T-helper 9 cell (primary cell): ENCODE results near the gene HACD2.

Source experiments
- DNase-seq: peaks from one replicate; pipeline ENCODE4 v3.0.0-alpha.2; 2020

The HACD2 gene

GRCh38 chr3:123568875-123569274, 16.0 kb downstream of the HACD2 start:
- no peak for DNase-seq

GRCh38 chr3:123568034-123568433, 16.8 kb downstream of the HACD2 start:
- no peak for DNase-seq

DNA sequence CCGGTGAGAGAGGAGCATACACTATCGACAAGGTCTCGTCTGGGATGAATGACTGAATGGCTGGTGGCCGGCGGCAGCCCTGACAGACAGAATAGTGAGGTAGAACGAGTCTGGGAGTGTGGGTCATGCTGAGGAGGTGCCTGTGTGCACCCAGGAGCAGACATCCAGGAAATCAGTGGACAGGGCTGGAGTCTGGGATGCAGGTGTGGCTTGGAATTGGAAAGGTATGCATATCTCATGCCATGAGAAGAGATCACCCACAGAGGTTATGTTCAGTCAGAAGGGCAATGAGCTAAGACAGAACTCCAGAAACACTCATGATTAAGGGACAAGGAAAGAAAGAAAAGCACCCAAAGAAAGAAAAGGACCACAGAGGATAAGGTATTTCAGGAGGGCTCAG, 20.8 kb downstream of the HACD2 start:
- DNase-seq: no peak

DNA sequence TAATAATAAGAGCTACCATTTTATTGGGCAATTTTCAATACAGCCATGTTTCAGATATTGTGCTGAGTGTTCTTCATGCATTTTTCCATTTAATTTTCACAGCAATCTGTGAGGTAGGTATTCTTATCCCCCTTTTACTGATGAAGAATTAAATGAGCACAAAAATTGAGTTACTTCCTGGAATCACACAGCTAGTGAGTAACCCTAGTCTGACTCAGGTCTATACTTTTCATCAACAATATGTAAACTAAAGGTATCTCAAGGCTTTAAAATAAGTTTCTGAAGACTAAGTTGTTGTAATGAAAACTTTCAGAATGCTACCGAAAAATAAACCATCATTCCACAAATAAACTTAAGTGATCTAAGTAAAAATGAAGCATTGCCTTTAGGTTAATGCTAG, 22.3 kb downstream of the HACD2 start:
- no peak for DNase-seq

DNA sequence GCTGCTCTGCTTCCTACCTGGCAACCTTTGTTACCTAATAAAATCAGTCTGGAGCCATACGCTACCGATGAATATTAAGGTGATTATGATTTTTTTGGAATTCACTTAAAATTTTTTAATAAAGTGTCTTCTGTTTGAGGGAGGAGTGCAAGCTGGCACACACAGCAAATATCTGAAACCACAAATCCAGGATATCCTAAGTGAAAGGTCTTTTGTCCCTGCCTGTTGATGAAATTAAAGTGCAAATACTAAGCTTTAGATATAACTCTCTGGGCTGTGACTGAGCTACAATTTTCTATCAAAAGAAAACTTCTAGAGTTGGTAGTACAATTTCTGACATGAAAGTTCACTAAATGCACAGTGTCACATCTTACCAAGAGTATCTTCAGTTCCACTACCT, 23.7 kb downstream of the HACD2 start:
- DNase-seq: no peak

DNA sequence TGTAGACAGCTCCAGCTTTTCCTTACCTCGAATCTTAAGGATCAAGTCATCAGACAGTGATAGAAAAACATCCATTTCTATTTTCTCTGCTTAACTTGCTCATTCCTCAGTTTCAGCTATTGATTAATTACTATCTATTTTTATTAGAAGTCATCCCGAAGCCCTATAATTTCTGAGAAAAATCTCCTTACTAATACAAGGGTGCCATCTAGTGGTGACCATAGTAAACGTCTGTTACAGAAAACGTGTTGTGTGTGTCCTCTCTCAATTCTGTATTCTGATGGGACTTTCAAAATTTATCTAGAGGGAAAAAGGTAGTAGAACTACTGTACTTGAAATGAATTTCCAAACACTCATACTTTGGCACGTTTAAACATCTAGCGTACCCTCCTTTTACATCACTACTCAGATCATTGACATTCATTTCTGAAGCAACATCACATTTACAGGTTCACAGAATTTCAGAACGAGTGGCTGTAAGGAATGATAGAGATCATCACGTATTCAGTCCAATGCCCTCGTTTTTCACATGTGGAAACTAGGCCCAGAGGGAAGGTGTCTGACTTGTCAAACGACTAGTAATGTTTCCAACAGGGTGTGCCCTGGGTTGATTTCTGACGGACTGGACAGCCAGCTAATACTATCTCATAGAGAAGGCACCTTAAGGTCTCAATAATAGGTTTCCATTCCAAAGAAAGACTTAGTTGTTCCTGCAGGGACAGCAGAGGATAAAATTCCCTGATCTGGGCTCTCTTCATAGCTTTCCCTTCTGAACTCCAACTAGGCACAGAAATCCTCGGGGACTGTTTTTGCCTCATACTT, 25.6 kb downstream of the HACD2 start:
- no peak for DNase-seq

GRCh38 chr3:123553536-123553935, 31.3 kb downstream of the HACD2 start:
- no peak for DNase-seq

DNA sequence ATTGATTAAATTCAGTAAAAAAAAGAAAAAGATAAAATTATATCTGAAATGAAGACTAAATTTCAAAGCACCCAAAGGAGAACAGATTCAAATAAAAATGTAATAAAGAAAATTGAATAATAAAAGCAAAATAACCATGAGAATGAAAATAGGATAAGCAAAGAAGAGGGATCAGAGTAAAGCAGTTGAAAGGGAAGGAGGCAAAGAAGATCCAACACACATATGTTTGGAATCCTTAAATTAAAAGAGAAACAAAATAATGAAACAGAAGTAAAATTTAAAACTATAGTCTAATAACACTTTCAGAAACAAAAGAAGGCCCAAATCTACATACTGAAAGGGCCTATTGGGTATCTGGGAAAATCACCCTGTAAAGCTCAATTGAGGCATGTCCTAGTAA, 32.1 kb downstream of the HACD2 start:
- no peak for DNase-seq

GRCh38 chr3:123552095-123552714, 32.6 kb downstream of the HACD2 start:
- DNase-seq: no peak

DNA sequence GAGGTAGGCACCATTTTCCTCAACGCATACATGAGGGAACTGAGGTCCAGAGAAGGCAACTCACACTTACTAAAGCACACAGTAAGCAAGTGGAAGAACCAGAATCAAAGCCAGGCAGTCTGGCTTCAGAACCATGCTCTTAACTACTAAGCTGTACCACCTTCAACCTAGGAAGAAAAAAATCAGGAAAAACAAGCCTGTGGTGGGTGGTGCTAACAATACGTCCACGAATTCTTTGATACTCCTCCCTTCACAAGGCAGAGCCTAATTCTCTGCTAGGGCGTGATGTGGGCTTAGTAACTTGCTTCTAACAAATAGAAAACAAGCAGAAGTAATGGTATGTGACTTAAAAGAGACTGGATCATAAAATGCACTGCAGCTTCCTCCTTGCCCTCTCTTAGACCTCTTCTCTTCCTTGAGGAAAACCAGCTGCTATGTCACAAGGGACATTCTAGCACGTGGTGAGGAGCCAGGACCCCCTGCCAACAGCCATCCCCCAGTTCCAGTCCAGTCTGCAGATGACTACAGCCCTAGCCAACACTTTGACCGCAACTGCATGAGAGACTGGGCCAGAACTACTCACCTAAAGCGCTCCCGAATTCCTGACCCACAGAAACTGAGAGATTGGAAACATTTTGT, 36.9 kb downstream of the HACD2 start:
- DNase-seq: no peak

GRCh38 chr3:123546133-123546755, 38.6 kb downstream of the HACD2 start:
- no peak for DNase-seq

DNA sequence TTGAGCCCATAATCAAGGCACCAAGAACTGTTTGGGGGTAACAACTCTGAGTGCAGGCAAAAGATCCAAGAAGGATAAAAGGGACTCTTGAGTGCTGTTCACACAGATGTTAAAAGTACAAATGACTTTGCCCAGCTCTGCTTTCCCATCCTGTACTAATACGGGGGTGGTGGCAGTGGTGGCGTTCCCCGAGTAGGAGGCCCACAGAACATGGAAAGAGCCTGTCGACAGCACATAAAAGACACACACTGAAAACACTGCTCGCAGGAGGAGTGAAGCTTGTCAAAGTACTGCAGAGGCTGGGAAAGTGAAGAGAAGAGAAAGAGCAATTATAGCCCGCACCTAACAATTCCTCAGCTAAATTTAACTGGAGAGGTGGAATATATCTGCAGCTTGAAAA, 40.9 kb downstream of the HACD2 start:
- no peak for DNase-seq

- no peak for DNase-seq
Measured at GRCh38 chr3:123540285-123540684, 44.6 kb downstream of the HACD2 start.

DNA sequence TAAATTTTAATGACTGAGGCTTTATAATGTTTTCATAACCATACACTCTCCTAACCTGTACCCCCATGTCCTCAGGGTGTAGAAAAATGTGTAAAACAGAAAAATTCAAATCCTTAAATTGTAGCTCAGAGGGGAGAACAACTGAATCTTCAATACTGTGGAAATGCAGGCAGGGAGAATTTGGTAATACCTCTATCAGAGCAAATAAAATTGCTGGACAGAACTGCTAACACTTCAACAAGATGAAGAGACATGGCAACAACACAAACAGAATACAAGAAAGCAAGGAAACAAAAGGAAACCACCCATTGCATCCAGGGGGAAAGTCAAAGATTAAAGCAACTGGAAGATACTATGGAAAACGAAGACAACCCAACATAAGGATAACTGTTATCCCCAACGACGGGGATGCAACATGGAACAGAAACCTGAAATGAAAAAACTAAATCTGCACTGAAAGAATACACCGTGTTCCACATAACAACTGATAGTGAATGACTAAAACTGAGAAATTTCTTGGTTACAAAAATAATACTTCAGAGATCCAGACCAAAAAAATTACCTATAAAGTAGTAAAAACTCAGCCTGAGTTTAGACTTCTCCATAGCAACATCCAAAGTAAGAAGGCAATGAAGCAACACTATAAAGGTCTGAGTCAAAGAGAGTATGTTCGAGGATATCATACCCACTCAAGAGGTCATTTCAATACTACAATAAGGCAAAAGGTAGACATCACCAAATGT, 48.5 kb downstream of the HACD2 start:
- DNase-seq: no peak

GRCh38 chr3:123535580-123535979, 49.3 kb downstream of the HACD2 start:
- DNase-seq: no peak

DNA sequence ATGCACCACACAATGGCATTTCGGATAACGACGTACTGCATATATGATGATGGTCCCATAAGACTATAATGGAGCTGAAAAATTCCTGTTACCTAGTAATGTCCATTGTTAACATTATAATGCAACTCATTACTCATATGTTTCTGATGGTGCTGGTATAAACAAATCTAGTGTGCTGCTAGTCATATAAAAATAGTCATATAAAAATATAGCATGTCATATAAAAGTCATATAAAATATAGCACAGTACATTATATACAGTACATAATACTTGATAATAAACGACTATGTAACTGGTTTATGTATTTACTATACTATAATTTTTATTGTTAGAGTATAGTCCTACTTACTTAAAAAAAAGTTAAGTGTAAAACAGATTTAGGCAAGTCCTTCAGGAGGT, 50.6 kb downstream of the HACD2 start:
- no peak for DNase-seq

DNA sequence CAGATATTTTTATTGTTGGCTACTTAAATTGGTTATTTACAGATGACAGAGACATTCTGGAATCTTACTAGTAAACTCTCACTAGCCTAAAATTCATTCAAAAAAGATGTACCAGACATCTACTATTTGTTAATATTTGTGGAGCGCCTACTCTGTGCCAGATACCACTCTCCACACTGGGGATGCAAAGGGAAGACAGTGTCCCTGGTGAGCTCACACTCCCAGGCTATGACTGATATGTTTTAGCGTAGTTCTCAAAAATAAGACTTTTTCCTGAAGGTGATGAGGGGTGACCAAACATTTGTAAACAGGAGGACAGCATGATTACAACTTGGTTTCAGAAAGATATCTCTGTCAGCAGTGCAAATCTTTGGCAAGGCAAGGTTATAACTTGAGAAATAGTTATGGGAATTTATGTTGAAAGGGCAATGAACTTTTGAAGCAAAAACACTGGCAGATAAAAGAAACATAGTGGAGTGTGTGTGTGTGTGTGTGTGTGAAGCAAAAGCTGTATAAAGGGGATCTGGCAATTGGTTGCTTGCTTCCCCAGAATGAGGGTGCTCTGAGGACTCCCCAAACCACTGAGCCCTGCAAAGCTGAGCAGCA, 51.2 kb downstream of the HACD2 start:
- no peak for DNase-seq

GRCh38 chr3:123528130-123528529, 56.7 kb downstream of the HACD2 start:
- DNase-seq: no peak

DNA sequence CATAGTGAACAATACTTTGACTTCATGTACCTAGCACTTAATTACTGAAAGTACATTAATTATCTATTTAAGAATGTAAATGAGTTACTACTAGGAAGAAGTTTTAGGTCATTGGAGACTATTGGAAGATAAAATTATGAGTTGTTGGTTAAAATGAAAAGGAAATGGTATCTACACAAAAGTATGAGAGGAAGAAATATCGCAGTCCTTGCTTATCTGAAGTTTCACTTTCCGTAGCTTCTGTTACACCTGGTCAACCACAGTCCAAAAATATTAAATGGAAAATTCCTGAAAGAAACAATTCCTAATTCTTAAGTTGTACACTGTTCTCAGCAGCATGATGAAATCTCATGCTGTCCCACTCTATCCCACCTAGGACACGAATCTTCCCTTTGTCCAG, 57.8 kb downstream of the HACD2 start:
- DNase-seq: no peak

DNA sequence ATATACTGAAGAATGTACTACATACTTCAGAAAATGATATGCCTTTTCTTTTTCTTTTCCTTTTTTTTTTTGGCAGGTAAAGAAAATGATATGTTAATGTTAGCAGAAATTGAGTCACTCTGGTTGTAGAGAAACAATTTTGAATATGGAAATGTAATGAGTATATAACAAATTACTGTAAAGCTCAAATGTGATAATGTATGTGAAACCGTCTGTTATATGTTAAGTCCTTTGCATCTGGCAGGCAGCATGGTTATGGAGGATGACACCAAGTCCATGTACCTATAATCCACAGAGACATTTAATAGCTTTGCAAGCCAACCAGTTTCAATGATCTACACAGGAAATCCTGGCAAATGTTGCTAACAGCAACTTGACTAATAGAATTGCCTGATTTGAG, 58.4 kb downstream of the HACD2 start:
- no peak for DNase-seq

- DNase-seq: no peak
Measured at GRCh38 chr3:123525433-123525832, 59.4 kb downstream of the HACD2 start.

DNA sequence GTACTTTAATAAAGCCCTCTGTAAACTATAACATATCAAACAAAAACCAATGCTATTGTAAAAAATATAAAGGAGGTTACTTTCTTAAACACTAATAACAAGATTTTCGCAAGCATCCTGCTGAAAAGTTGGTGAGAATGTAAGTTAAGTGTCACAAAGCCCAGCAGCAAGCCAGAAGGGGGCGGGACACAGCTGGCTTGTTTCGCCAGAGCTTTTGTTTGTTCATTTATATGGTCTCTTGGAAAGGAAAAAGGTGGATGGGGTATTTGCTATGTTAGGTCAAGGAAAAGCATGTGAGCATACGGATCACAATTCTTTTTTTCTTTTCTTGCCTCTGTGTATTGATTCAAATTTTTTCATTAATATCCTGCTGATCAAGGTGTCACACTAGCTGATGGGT, 59.9 kb downstream of the HACD2 start:
- DNase-seq: no peak

DNA sequence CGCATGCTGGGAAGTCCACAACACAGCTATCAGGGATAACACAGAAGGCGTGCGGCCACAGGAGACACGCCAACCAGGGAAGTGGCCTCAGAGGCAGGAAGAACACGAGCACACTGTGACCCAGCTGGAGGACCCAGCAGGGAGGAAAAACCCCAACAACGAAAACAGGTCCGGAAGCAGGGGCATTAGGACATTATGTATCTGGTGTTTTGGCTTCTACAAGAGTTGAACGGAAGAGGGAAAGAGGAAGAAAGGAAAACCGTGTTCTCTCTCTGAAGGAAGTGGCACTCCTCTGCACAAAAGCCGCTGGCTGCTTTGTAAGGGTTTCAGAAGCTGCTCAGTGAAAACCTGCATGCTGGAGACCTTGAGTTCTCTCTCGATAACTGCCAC, 61.8 kb downstream of the HACD2 start:
- no peak for DNase-seq
